ENCODE results near the gene GLG1. TPM values are rescaled to one million over a fixed set of nuclear protein-coding genes. Genes with fewer than 3 reads are reported as not detected.

The GLG1 gene
- total RNA-seq, 4 donors from 2014 or later: 53.0 to 272 (median 127) TPM

- Histone ChIP-seq H3K9me3 (no peaks in the 10 kb centered on the region), H3K27ac (no peak overlapping the region), H3K27me3 (no peaks in the 10 kb centered on the region), H3K4me1 (no peaks in the 10 kb centered on the region), H3K36me3 (no peaks in the 10 kb centered on the region), H3K4me3 (no peak overlapping the region)
- no peak for DNase-seq
- no peak for TF ChIP-seq POLR2A (IDR thresholded peaks at IDR 0.05)
- no peak for TF ChIP-seq CTCF (IDR thresholded peaks at IDR 0.05)
- intact Hi-C loops (cut with DNase I; ENCODE audit: low total_unique reads): no loop called here
These were observed 26.8 kb upstream of the GLG1 start for GRCh38 chr16:74633686-74634085.

- TF ChIP-seq CTCF (IDR thresholded peaks at IDR 0.05): no peak
- TF ChIP-seq POLR2A (IDR thresholded peaks at IDR 0.05): no peak
- intact Hi-C loops (cut with DNase I; ENCODE audit: low total_unique reads): no loop called here
These were observed 20.7 kb upstream of the GLG1 start for GRCh38 chr16:74627506-74628220.

GRCh38 chr16:74626741-74627416, 20.0 kb upstream of the GLG1 start:
- H3K36me3 ChIP-seq: no peaks in the 10 kb centered on the region
- H3K4me1 ChIP-seq: no peaks in the 10 kb centered on the region
- H3K27ac ChIP-seq: peak overlapping the region; percentile 69 to 71
- TF ChIP-seq POLR2A (IDR thresholded peaks at IDR 0.05) (no peak), CTCF (IDR thresholded peaks at IDR 0.05) (no peak)
- no peaks in the 10 kb centered on the region for H3K9me3 ChIP-seq
- no peak overlapping the region for H3K4me3 ChIP-seq
- no peaks in the 10 kb centered on the region for H3K27me3 ChIP-seq
- no peak for DNase-seq
- intact Hi-C loops (cut with DNase I; ENCODE audit: low total_unique reads): no loop called here

More at GRCh38 chr16:74627506-74628220, 20.7 kb upstream of the GLG1 start:
- Histone ChIP-seq H3K27ac (peak overlapping the region; percentile 69 to 71), H3K9me3 (no peaks in the 10 kb centered on the region), H3K4me3 (no peak overlapping the region), H3K27me3 (no peaks in the 10 kb centered on the region), H3K36me3 (no peaks in the 10 kb centered on the region), H3K4me1 (no peaks in the 10 kb centered on the region)
- peak; percentile 35 to 61 for DNase-seq

GRCh38 chr16:74625500-74626350, 18.8 kb upstream of the GLG1 start:
- Histone ChIP-seq H3K36me3 (no peaks in the 10 kb centered on the region), H3K4me1 (no peaks in the 10 kb centered on the region), H3K27me3 (no peaks in the 10 kb centered on the region), H3K27ac (peak overlapping the region in 1 of 2 donors; percentile 71), H3K4me3 (no peak overlapping the region), H3K9me3 (no peaks in the 10 kb centered on the region)
- intact Hi-C loops (cut with DNase I; ENCODE audit: low total_unique reads): no loop called here
- no peak for DNase-seq
- no peak for TF ChIP-seq POLR2A (IDR thresholded peaks at IDR 0.05)
- no peak for TF ChIP-seq CTCF (IDR thresholded peaks at IDR 0.05)
